ENCODE measurements around the gene SDF4.

DNA sequence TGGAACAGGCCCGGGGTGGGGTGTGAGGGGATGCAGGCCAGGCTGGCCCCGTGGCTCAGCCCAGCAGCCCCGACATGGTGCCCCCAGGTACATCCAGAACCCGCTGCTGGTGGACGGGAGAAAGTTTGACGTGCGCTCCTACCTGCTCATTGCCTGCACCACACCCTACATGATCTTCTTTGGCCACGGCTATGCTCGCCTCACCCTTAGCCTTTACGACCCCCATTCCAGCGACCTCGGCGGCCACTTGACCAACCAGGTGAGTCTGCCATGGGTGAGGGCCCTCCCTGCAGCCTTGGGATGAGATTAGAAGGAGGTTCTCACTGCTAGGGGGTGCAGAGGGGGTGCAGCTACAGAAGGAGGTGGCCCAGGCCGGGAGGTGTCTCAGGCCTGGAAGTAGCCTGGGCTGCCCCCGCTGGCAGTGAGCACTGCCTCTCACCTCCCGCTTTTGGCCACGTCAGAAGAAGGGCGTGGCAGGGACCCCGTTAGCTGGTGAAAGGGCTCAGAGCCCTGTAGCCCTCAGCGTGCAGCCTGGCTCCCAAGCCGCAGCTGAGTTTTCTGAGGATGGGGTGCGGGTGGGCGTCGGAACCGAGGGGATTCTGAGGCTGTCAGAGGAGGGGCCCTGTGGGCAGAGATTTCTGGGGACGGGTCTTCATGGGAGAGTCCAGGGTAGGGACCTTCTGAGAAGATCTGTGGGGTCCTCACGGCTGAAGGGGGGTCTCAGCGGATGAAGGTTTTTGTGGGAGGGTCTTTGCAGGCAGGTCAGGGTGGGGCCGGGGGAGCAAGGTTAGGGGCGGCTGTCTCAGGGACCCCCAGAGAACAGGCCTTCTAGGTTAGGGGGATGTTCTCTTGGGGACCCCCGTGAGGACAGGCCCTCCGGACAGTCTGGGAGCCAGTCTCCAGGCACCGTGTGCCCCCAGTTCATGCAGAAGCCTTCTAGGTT lies 47.7 kb downstream of the SDF4 start:
- TF ChIP-seq, protein P1, sequence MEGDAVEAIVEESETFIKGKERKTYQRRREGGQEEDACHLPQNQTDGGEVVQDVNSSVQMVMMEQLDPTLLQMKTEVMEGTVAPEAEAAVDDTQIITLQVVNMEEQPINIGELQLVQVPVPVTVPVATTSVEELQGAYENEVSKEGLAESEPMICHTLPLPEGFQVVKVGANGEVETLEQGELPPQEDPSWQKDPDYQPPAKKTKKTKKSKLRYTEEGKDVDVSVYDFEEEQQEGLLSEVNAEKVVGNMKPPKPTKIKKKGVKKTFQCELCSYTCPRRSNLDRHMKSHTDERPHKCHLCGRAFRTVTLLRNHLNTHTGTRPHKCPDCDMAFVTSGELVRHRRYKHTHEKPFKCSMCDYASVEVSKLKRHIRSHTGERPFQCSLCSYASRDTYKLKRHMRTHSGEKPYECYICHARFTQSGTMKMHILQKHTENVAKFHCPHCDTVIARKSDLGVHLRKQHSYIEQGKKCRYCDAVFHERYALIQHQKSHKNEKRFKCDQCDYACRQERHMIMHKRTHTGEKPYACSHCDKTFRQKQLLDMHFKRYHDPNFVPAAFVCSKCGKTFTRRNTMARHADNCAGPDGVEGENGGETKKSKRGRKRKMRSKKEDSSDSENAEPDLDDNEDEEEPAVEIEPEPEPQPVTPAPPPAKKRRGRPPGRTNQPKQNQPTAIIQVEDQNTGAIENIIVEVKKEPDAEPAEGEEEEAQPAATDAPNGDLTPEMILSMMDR (conservative IDR thresholded peaks at IDR 0.05), result no peak
- no peak for TF ChIP-seq EZH2 (IDR thresholded peaks at IDR 0.05; ENCODE audit: low read depth)
